Mesodermal cell (in vitro differentiated cells): ENCODE data around the gene SDK1.

Source experiments
- H3K27ac ChIP-seq: 2 replicates; pipeline ENCODE4 v1.7.0; 2013; ENCODE audit warnings: mild to moderate bottlenecking, low read depth, low read length, moderate library complexity; ENCODE audit not compliant: severe bottlenecking
- H3K36me3 ChIP-seq: 2 replicates; pipeline ENCODE4 v1.7.1; 2013; ENCODE audit warnings: mild to moderate bottlenecking, low read length, moderate library complexity; ENCODE audit not compliant: control insufficient read depth, insufficient read depth
- H3K4me1 ChIP-seq: one replicate; pipeline ENCODE4 v1.7.1; 2013; ENCODE audit warnings: mild to moderate bottlenecking, low read length; ENCODE audit not compliant: insufficient read depth, control insufficient read depth, poor library complexity, severe bottlenecking
- H3K4me3 ChIP-seq: 2 replicates; pipeline ENCODE4 v1.7.0; 2013; ENCODE audit warnings: low read length, control low read depth, mild to moderate bottlenecking; ENCODE audit not compliant: insufficient read depth, poor library complexity, severe bottlenecking; ENCODE audit errors: extremely low read depth
- H3K9me3 ChIP-seq: 2 replicates; pipeline ENCODE4 v1.7.1; 2013; ENCODE audit warnings: mild to moderate bottlenecking, low read length, moderate library complexity; ENCODE audit not compliant: control insufficient read depth
- WGBS, 2 experiments: methylation state at CpG; one replicate each; pipeline ENCODE4 v1.1.5; 2013; ENCODE audit warnings: missing lambda C conversion rate in 2 of 2; ENCODE audit not compliant: insufficient coverage in 2 of 2; 5-methylcytosine and 5-hydroxymethylcytosine counted together

SDK1 gene

DNA sequence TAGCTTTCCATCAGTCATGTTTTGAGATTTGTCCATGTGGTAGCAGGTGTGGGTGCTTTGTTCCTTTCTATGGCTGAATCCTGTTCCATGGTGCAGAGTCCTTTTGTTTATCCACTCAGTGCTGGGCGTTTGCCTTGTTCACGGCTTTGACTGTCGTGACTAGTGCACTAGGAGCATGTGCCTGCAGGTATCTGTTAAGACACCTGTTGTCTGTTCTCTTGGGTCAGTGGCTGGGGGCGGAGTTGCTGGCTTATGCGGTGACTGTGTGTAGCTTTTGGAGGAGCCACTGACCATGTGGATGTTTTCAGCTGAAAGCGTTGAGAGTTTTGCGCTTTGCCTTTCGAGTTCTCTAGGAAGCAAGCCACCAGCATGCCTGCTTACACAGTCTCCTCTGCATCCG is 807.9 kb downstream of the SDK1 start:
- H3K4me1 ChIP-seq = no peaks in the 10 kb centered on the region
- no peaks in the 10 kb centered on the region for H3K36me3 ChIP-seq
- no peak overlapping the region for H3K27ac ChIP-seq
- no peaks in the 10 kb centered on the region for H3K9me3 ChIP-seq
- no peak overlapping the region for H3K4me3 ChIP-seq
- 92 to 93% methylated on average over 9 of the region's 9 CpGs for WGBS, 2 experiments

DNA sequence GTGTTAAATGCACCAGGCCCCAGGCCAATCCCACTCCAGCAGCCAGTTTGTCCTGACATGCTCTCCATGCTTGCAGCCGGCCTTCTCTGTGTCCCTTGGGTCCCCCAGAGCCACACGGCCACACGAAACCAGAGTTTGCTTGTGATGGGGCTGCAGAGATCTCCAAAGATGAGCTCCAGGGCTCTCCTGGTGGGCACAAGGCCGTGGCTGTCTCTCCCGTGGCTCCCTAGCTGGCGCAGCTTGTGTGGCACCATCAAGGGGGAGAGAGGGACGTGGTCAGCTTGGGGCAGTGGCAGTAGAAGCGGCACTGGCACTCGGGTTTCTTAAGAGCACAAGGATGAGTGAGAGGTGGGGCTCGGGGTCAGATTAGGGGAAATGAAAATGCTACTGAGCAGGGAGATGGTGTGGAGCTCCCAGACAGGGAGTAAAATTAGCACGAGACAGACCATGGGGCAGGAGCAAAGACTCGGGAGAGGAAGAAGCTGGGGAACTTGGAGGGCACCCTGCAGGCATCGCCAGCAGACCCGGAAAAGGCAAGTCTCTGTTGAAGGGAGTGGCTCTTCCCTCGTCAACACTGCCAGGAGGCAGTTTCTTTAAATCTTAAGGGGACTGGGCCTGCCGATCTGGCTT is 808.5 kb downstream of the SDK1 start:
- no peaks in the 10 kb centered on the region for H3K9me3 ChIP-seq
- WGBS, 2 experiments = 87 to 91% methylated on average over 10 to 16 of the region's 16 CpGs
- no peak overlapping the region for H3K4me3 ChIP-seq
- no peak overlapping the region for H3K27ac ChIP-seq
- H3K4me1 ChIP-seq = no peaks in the 10 kb centered on the region
- H3K36me3 ChIP-seq = no peaks in the 10 kb centered on the region

DNA sequence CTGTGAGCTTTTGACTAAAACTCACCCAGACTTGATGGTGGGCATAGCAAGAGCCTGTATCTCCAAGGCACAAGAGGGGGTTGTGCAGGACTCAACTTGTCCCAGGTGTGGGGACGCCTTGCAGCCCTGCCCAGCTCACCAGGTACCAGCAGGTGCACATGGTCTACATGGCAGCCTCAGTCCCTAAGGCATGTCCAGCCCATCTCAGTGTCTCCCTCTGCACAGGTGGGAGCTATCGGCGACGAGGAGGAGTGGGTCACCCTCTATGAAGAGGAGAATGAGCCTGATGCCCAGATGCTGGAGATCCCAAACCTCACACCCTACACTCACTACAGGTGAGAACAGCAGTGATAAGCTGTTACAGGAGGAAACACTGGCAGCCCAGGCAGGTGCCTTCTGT is 809.4 kb downstream of the SDK1 start:
- H3K36me3 ChIP-seq = no peaks in the 10 kb centered on the region
- 77 to 100% methylated on average over 1 of the region's 4 CpGs for WGBS, 2 experiments
- no peaks in the 10 kb centered on the region for H3K9me3 ChIP-seq
- no peak overlapping the region for H3K27ac ChIP-seq
- H3K4me3 ChIP-seq = no peak overlapping the region
- H3K4me1 ChIP-seq = no peaks in the 10 kb centered on the region

DNA sequence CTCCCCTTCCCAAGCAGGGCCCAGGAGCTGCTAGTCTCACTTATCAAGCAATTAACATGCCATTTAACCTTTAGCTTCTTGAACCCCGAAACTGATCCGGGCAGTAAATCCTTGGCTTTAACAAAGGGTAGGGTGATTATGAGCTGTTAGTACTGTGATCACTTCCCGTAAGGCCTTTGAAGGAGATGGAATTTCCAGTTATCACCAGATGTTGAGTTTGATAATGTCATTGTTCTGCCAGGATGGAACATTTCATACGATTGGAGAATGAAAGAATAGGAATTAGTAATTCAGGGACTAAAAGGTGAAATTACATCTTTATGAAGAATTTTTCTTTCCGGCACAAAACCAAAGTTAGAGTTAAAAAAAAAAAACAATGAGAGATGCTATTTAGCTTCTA is 810.1 kb downstream of the SDK1 start:
- H3K27ac ChIP-seq = no peak overlapping the region
- no peaks in the 10 kb centered on the region for H3K36me3 ChIP-seq
- no peaks in the 10 kb centered on the region for H3K9me3 ChIP-seq
- 83 to 100% methylated on average over 3 of the region's 5 CpGs for WGBS, 2 experiments
- no peaks in the 10 kb centered on the region for H3K4me1 ChIP-seq
- no peak overlapping the region for H3K4me3 ChIP-seq

DNA sequence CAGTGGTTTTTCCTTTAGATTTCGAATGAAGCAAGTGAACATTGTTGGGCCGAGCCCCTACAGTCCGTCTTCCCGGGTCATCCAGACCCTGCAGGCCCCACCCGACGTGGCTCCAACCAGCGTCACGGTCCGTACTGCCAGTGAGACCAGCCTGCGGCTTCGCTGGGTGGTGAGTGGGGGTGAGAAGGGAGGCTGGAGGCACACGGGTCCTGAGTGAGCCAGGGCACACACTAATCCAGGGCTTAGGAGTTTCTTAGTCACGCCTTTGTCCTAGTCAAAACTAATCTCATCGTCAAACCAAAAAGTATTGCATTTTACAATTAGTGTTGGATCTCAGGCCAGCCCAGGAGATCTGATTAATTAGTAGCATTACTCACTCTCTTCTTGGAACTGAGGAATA is 812.2 kb downstream of the SDK1 start:
- Histone ChIP-seq H3K36me3 (no peaks in the 10 kb centered on the region), H3K9me3 (no peaks in the 10 kb centered on the region), H3K4me3 (no peak overlapping the region), H3K4me1 (no peaks in the 10 kb centered on the region), H3K27ac (no peak overlapping the region)
- 91 to 95% methylated on average over 12 of the region's 14 CpGs for WGBS, 2 experiments

DNA sequence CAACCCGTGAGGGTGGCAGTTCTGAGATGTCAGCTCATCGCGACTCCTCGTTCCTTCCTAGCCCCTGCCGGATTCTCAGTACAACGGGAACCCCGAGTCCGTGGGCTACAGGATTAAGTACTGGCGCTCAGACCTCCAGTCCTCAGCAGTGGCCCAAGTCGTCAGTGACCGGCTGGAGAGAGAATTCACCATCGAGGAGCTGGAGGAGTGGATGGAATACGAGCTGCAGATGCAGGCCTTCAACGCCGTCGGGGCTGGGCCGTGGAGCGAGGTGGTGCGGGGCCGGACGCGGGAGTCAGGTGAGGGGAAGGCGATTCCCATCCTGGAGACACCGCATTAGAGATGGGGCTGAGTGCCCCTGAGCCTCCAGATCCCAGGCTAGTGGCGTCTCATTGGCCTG is 812.9 kb downstream of the SDK1 start:
- H3K36me3 ChIP-seq = no peaks in the 10 kb centered on the region
- H3K27ac ChIP-seq = no peak overlapping the region
- 92 to 95% methylated on average over 25 of the region's 25 CpGs for WGBS, 2 experiments
- H3K9me3 ChIP-seq = no peaks in the 10 kb centered on the region
- H3K4me3 ChIP-seq = no peak overlapping the region
- no peaks in the 10 kb centered on the region for H3K4me1 ChIP-seq

DNA sequence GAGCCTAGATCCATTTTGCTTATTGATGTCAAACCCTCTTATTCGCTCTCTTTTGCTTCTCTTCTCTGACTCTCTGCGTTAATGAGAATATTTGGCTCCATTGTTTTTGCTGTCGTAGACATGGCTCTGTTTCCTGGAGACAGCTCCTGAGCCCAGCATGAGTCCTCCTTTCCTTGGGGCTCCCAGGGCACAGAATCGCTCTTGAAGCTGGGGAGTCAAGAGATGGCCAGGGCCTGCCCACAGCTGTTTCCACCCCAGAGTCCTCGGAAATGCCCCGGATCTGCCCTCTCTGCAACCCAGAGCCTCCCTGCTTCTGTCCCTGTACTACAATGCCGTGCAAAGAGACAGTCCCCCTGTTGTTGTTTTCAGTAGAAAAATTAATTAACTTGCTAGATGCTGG is 814.4 kb downstream of the SDK1 start:
- WGBS, 2 experiments = 80 to 91% methylated on average over 4 of the region's 7 CpGs
- H3K27ac ChIP-seq = no peak overlapping the region
- H3K4me1 ChIP-seq = no peaks in the 10 kb centered on the region
- H3K36me3 ChIP-seq = no peaks in the 10 kb centered on the region
- no peak overlapping the region for H3K4me3 ChIP-seq
- H3K9me3 ChIP-seq = peaks cover 6% of the 10 kb centered on the region

DNA sequence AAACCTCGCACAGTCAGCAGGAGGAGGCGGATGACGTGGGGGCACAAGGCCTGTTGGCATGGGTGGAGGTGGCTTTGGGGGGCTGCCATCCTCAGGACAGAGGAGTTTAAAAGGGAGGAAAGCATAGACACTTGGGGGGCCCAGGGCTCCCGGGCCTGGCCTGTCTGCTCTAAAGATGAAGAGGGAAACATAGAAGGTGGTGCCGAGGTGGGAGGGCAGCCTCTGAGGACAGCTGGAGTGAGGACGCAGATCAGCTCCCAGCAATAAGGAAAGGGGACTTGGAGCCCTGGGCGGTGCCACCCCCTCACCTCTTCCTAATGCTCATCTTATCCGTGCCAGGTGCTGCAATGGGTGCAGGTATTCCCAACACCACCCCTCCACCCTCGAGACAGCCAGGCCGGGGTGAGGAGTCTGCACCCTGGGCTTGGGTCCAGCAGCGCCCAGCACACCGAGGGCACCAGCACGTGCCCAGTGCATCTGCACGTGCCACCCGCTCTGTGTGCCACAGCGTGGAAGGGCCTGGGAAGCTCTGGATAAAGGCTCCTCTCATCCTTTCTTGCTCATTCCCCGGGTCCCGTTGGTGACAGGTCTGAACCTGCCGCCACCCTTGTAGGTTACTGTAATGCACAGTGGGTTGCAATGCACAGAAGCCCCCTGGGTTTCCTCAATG is 815.0 kb downstream of the SDK1 start:
- no peaks in the 10 kb centered on the region for H3K36me3 ChIP-seq
- H3K4me3 ChIP-seq = no peak overlapping the region
- H3K4me1 ChIP-seq = no peaks in the 10 kb centered on the region
- WGBS, 2 experiments = 93 to 95% methylated on average over 15 to 19 of the region's 19 CpGs
- H3K27ac ChIP-seq = no peak overlapping the region
- peaks cover 11% of the 10 kb centered on the region for H3K9me3 ChIP-seq

DNA sequence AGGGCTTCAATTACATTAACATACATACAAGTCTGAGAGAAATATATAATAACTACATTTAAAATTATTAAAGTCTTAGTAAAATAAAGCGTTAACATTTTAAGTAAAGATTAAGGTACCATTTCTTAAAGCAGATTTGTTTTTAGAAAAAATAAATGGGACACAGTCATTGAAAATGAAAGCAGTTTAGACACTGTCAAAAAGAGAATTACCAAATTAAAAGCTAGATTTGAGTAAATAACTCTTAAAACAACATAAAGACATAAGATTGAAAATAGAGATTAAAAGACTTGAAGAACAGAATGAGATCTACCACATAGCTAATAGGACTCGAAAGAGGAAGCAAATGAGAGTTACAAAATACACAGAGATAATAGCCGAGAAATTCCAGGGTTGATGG is 818.8 kb downstream of the SDK1 start:
- Histone ChIP-seq H3K27ac (no peak overlapping the region), H3K9me3 (peaks cover 11% of the 10 kb centered on the region), H3K36me3 (no peaks in the 10 kb centered on the region), H3K4me3 (no peak overlapping the region), H3K4me1 (no peaks in the 10 kb centered on the region)
- no CpG with 5 or more reads among the region's 3 CpGs for WGBS, 2 experiments

DNA sequence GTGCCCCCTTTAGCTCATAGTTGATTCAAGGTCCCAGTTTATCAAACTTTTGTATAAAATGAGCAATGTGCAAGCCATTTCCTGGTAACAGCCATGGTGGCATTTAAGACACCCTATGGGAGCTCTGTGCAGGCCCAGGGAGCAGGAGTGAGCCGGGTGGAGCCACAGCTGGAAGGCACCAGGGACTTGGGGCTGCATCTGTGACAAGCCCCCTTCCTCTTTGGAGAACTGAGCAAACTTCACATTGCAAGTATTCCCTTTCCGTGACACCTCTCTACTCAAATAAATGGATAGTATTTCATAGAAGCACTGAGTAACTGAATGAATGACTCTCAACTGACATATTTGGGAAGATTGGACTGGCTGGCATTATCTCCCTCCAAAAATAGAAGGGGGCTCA is 822.3 kb downstream of the SDK1 start:
- WGBS, 2 experiments = 73 to 100% methylated on average over 1 of the region's 2 CpGs
- no peak overlapping the region for H3K27ac ChIP-seq
- H3K4me1 ChIP-seq = no peaks in the 10 kb centered on the region
- H3K36me3 ChIP-seq = no peaks in the 10 kb centered on the region
- no peak overlapping the region for H3K4me3 ChIP-seq
- H3K9me3 ChIP-seq = peaks cover 11% of the 10 kb centered on the region

DNA sequence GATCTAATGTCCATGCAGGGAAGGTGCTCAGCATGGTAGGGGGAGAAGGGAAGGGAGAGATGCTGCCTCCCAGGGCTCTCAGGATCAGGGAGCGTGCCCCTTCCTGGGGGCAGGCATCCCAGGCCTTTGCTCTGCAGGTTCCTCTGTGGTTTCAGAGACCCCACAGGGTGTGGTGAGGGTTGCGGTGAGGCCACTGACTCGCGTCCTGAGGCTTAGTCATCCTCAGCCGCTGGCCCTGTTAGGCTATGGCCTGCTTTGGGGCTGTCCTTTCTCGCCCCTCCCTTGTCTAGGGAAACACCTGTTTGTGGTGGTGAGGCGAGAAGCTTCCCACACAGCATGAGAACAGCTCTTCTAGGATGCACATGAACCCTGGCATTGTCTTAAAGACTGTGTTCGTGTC is 822.8 kb downstream of the SDK1 start:
- Histone ChIP-seq H3K4me1 (no peaks in the 10 kb centered on the region), H3K9me3 (peaks cover 11% of the 10 kb centered on the region), H3K4me3 (no peak overlapping the region), H3K27ac (no peak overlapping the region), H3K36me3 (no peaks in the 10 kb centered on the region)
- 91% methylated on average over 7 to 8 of the region's 8 CpGs for WGBS, 2 experiments
